ENCODE results near the gene MGAT5B.

DNA sequence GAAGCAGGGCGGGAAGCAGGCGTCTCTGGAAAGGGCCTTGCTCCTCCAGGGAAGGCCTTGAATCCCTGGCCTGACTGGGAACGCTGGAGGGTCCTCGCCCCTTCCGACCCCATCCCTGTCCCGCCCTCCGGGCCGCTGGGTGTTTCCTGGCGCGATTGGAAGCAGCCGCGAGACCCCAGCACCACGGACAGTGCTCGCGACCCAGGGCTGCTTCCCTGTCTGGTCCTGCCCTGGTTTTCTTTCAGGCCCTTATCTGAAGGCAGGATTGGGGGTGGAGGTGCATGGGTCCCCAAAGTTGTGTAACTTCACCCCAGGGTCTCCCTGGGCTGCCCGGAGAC, 2.1 kb downstream of the MGAT5B start:
- TF ChIP-seq, protein P1, sequence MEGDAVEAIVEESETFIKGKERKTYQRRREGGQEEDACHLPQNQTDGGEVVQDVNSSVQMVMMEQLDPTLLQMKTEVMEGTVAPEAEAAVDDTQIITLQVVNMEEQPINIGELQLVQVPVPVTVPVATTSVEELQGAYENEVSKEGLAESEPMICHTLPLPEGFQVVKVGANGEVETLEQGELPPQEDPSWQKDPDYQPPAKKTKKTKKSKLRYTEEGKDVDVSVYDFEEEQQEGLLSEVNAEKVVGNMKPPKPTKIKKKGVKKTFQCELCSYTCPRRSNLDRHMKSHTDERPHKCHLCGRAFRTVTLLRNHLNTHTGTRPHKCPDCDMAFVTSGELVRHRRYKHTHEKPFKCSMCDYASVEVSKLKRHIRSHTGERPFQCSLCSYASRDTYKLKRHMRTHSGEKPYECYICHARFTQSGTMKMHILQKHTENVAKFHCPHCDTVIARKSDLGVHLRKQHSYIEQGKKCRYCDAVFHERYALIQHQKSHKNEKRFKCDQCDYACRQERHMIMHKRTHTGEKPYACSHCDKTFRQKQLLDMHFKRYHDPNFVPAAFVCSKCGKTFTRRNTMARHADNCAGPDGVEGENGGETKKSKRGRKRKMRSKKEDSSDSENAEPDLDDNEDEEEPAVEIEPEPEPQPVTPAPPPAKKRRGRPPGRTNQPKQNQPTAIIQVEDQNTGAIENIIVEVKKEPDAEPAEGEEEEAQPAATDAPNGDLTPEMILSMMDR (IDR thresholded peaks at IDR 0.05): no peak
- no peak for TF ChIP-seq POLR2A (IDR thresholded peaks at IDR 0.05)

Data from body of pancreas (tissue), 4 donors.